GM21737 (cell line): ENCODE results near the gene HESX1.

ENCODE experiments used
- ATAC-seq: cut with Tn5 transposase; IDR thresholded peaks from one replicate; pipeline ENCODE4 v1.9.1; 2021; ENCODE audit warnings: mild to moderate bottlenecking, moderate library complexity; ENCODE audit not compliant: unreplicated experiment

Gene HESX1

DNA sequence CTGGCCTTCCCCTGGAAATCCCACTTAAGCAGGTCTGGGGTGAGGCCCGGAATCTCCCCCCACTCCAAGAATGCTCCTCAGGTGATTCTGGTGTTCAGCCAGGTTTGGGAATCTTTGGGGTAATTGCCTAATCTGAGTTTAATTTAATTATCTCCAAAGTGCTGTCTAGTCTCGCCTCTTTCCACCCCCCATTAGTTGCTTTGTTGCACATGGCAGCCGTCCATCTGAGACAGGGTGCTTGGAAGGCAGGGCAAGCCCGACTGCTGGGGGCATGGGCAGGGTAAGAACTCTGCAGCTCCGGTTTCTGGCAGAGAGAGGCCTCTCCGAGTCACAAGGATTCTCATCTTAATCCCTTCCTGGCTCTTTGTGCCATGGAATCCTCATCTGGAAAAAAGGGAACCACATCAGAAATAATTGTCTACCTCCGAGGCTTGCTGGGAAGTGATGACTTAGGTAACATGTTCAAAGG, 49.6 kb downstream of the HESX1 start:
- no peak for ATAC-seq
